Left renal cortex interstitium (tissue), 4 donors: Measurements from ENCODE around the gene SHMT2. TPM values are rescaled to one million over a fixed set of nuclear protein-coding genes. Genes with fewer than 3 reads are reported as not detected.

Experiments used
- DNase-seq, 4 donors: peaks; one replicate each; pipeline ENCODE4 v3.0.0-alpha.2; 2013; ENCODE audit warnings: low read depth in 4 of 4, low spot score in 2 of 4, missing footprints in 1 of 4
- polyA plus RNA-seq, 4 donors: library from polyadenylated mRNA; unstranded; fragments of 120-200 nt; gene quantifications; one replicate each; pipeline ENCODE4 v1.2.1, GENCODE V29; 2013; ENCODE audit not compliant: insufficient read length in 4 of 4

SHMT2 gene
- polyA plus RNA-seq, 4 donors, result 67.7 to 91.4 (median 77.7) TPM

GRCh38 chr12:57196439-57196838 lies 33.1 kb upstream of the SHMT2 start:
- DNase-seq, result no peak

- DNase-seq, result no peak
Measured at GRCh38 chr12:57196956-57197355, 32.6 kb upstream of the SHMT2 start.

- no peak for DNase-seq
Measured at GRCh38 chr12:57198329-57198728, 31.2 kb upstream of the SHMT2 start.

GRCh38 chr12:57199191-57199590 lies 30.3 kb upstream of the SHMT2 start:
- no peak for DNase-seq

- no peak for DNase-seq
Measured at GRCh38 chr12:57200497-57200896, 29.0 kb upstream of the SHMT2 start.

- no peak for DNase-seq
Measured at GRCh38 chr12:57201219-57201618, 28.3 kb upstream of the SHMT2 start.

- no peak for DNase-seq
Measured at GRCh38 chr12:57201631-57202030, 27.9 kb upstream of the SHMT2 start.

- DNase-seq, result no peak
Measured at GRCh38 chr12:57202321-57202720, 27.2 kb upstream of the SHMT2 start.

- no peak for DNase-seq
Measured at GRCh38 chr12:57203201-57203600, 26.3 kb upstream of the SHMT2 start.

GRCh38 chr12:57203791-57204190 lies 25.7 kb upstream of the SHMT2 start:
- DNase-seq, result no peak

- no peak for DNase-seq
Measured at GRCh38 chr12:57204454-57204853, 25.1 kb upstream of the SHMT2 start.

GRCh38 chr12:57205186-57205585 lies 24.3 kb upstream of the SHMT2 start:
- no peak for DNase-seq

GRCh38 chr12:57205931-57206330 lies 23.6 kb upstream of the SHMT2 start:
- no peak for DNase-seq

- no peak for DNase-seq
Measured at GRCh38 chr12:57207731-57208630, 21.5 kb upstream of the SHMT2 start.

GRCh38 chr12:57208631-57209282 lies 20.8 kb upstream of the SHMT2 start:
- no peak for DNase-seq

- DNase-seq, result no peak
Measured at GRCh38 chr12:57209916-57210315, 19.6 kb upstream of the SHMT2 start.

- DNase-seq, result no peak
Measured at GRCh38 chr12:57210461-57210860, 19.1 kb upstream of the SHMT2 start.

- DNase-seq, result no peak
Measured at GRCh38 chr12:57210926-57211692, 18.4 kb upstream of the SHMT2 start.

GRCh38 chr12:57211791-57212700 lies 17.5 kb upstream of the SHMT2 start:
- no peak for DNase-seq

- no peak for DNase-seq
Measured at GRCh38 chr12:57212701-57213057, 16.8 kb upstream of the SHMT2 start.
